GM23338 (cell line): ENCODE measurements around the gene HSDL1. TPM values are rescaled to one million over a fixed set of nuclear protein-coding genes. Genes with fewer than 3 reads are reported as not detected.

Source experiments
- ATAC-seq: fragments of 200-7000 bp; cut with Tn5 transposase; 3 replicates; pipeline ENCODE4 v1.9.1; 2020
- DNase-seq: peaks from one replicate; pipeline ENCODE4 v3.0.0-alpha.2; 2015; ENCODE audit warnings: low spot score
- H2AFZ ChIP-seq: fragments of 200-600 bp; sonication (generic); 2 replicates; pipeline ENCODE4 v1.8.0; 2016; ENCODE audit warnings: antibody characterized with exemption, mild to moderate bottlenecking, moderate library complexity
- H3F3A ChIP-seq: fragments of 200-600 bp; sonication (generic); replicated peaks from 2 replicates; pipeline ENCODE4 v1.8.0; 2017; ENCODE audit warnings: antibody characterized with exemption, mixed run types, low read depth
- H3K27ac ChIP-seq: fragments of 200-600 bp; sonication (generic); 2 replicates; pipeline ENCODE4 v1.6.1; 2016; ENCODE audit warnings: low read depth
- H3K27me3 ChIP-seq: fragments of 200-600 bp; sonication (generic); 2 replicates; pipeline ENCODE4 v1.8.0; 2016; ENCODE audit warnings: mild to moderate bottlenecking, mixed run types, moderate library complexity; ENCODE audit not compliant: insufficient read depth
- H3K36me3 ChIP-seq: fragments of 200-600 bp; sonication (generic); 2 replicates; pipeline ENCODE4 v1.8.0; 2016; ENCODE audit warnings: mild to moderate bottlenecking; ENCODE audit not compliant: insufficient read depth
- H3K4me1 ChIP-seq: fragments of 200-600 bp; sonication (generic); 2 replicates; pipeline ENCODE4 v1.8.0; 2016; ENCODE audit warnings: mild to moderate bottlenecking, moderate library complexity; ENCODE audit not compliant: insufficient read depth
- H3K4me2 ChIP-seq: fragments of 200-600 bp; sonication (generic); 2 replicates; pipeline ENCODE4 v1.7.1; 2017; ENCODE audit warnings: mixed run types
- H3K4me3 ChIP-seq: fragments of 200-600 bp; sonication (generic); 2 replicates; pipeline ENCODE4 v1.6.1; 2016; ENCODE audit warnings: mixed run types
- H3K79me2 ChIP-seq: fragments of 200-600 bp; sonication (generic); replicated peaks from 2 replicates; pipeline ENCODE4 v1.8.0; 2017; ENCODE audit warnings: mild to moderate bottlenecking; ENCODE audit not compliant: insufficient read depth
- H3K9me2 ChIP-seq: fragments of 200-600 bp; sonication (generic); 2 replicates; pipeline ENCODE4 v1.8.0; 2017; ENCODE audit not compliant: insufficient read depth
- H4K20me1 ChIP-seq: fragments of 200-600 bp; sonication (generic); replicated peaks from 2 replicates; pipeline ENCODE4 v1.8.0; 2017; ENCODE audit warnings: mild to moderate bottlenecking; ENCODE audit not compliant: insufficient read depth
- H3K27ac Mint-ChIP-seq: 2 replicates; pipeline ENCODE4 v1.8.0; 2020; ENCODE audit warnings: inconsistent platforms, mild to moderate bottlenecking, moderate library complexity, mixed read lengths
- H3K27me3 Mint-ChIP-seq: 3 replicates; pipeline ENCODE4 v1.8.0; 2022; ENCODE audit warnings: low read depth, mild to moderate bottlenecking, moderate library complexity, mixed read lengths, inconsistent platforms; ENCODE audit not compliant: insufficient read depth, poor library complexity
- H3K36me3 Mint-ChIP-seq: 3 replicates; pipeline ENCODE4 v1.8.0; 2021; ENCODE audit warnings: low read depth, mild to moderate bottlenecking, inconsistent platforms, moderate library complexity, mixed read lengths
- H3K4me1 Mint-ChIP-seq: 3 replicates; pipeline ENCODE4 v1.8.0; 2020; ENCODE audit warnings: mild to moderate bottlenecking, inconsistent platforms, mixed read lengths
- H3K4me3 Mint-ChIP-seq: 3 replicates; pipeline ENCODE4 v1.8.0; 2021; ENCODE audit warnings: moderate library complexity, mild to moderate bottlenecking, inconsistent platforms, mixed read lengths
- H3K9me3 Mint-ChIP-seq: 3 replicates; pipeline ENCODE4 v1.8.0; 2020; ENCODE audit warnings: moderate library complexity, mild to moderate bottlenecking, inconsistent platforms, mixed read lengths
- CREB1 ChIP-seq: fragments of 250-450 bp; sonication (Bioruptor Pico); IDR thresholded peaks from 2 replicates; pipeline ENCODE4 v1.5.0; 2020; ENCODE audit warnings: low read depth, mild to moderate bottlenecking, moderate library complexity
- EZH2 ChIP-seq: fragments of 200-600 bp; sonication (generic); IDR thresholded peaks from one replicate; pipeline ENCODE4 v1.8.0; 2017; ENCODE audit warnings: antibody characterized with exemption, mild to moderate bottlenecking, low read depth; ENCODE audit not compliant: unreplicated experiment
- EZH2phosphoT487 ChIP-seq: fragments of 200-600 bp; sonication (generic); IDR thresholded peaks from one replicate; pipeline ENCODE4 v1.8.1; 2018; ENCODE audit warnings: antibody characterized with exemption; ENCODE audit not compliant: unreplicated experiment
- JUNB ChIP-seq: IDR thresholded peaks from one replicate; pipeline ENCODE4 v1.6.1; 2016; ENCODE audit warnings: antibody characterized with exemption; ENCODE audit not compliant: unreplicated experiment
- NANOG ChIP-seq: IDR thresholded peaks from 2 replicates; pipeline ENCODE4 v1.6.1; 2016; ENCODE audit warnings: antibody characterized with exemption, borderline replicate concordance
- POLR2AphosphoS5 ChIP-seq: IDR thresholded peaks from 2 replicates; pipeline ENCODE4 v1.6.1; 2016; ENCODE audit warnings: antibody characterized with exemption, low read depth
- STAT1 ChIP-seq: IDR thresholded peaks from one replicate; pipeline ENCODE4 v1.6.1; 2016; ENCODE audit warnings: antibody characterized with exemption; ENCODE audit not compliant: unreplicated experiment
- ZNF114 ChIP-seq: fragments of 250-450 bp; sonication (Bioruptor Pico); IDR thresholded peaks from 2 replicates; pipeline ENCODE4 v1.5.0; 2020; ENCODE audit warnings: mild to moderate bottlenecking, moderate library complexity
- ZNF331 ChIP-seq: fragments of 250-450 bp; sonication (Bioruptor Pico); IDR thresholded peaks from 2 replicates; pipeline ENCODE4 v1.5.0; 2020; ENCODE audit warnings: low read depth, mild to moderate bottlenecking, moderate library complexity
- polyA plus RNA-seq: library from polyadenylated mRNA; unstranded; fragments of >200 nt; fragmentation: Nextera tagmentation; extraction: Ambion mirVana; gene quantifications from 2 replicates; pipeline ENCODE4 v1.2.1, GENCODE V29; 2016
- total RNA-seq: library from RNA; depleted of rRNA; stranded (reverse); fragments of >200 nt; shearing (Covaris generic); gene quantifications from 2 replicates; pipeline ENCODE4 v1.2.3, GENCODE V29; 2014
- TF ChIP-seq, protein P1 (sequence below), 2 experiments: fragments of 200-600 bp in 1 of 2; sonication (generic) in 1 of 2; conservative IDR thresholded peaks; 2 replicates each; pipeline versions ENCODE4 v1.5.1 to v1.6.1; 2016 to 2017; ENCODE audit warnings: antibody characterized with exemption in 2 of 2, low read depth in 2 of 2, mild to moderate bottlenecking in 2 of 2, moderate library complexity in 1 of 2
- TF ChIP-seq, protein P2 (sequence below): IDR thresholded peaks from one replicate; pipeline ENCODE4 v1.6.1; 2018; ENCODE audit warnings: antibody characterized with exemption; ENCODE audit not compliant: unreplicated experiment
- TF ChIP-seq, protein P3 (sequence below): IDR thresholded peaks from 2 replicates; pipeline ENCODE4 v1.6.1; 2016; ENCODE audit warnings: antibody characterized with exemption
- TF ChIP-seq, protein P4 (sequence below): fragments of 250-450 bp; sonication (Bioruptor Pico); IDR thresholded peaks from 2 replicates; pipeline ENCODE4 v1.5.0; 2020; ENCODE audit warnings: mild to moderate bottlenecking, moderate library complexity

Gene HSDL1
- total and polyA plus RNA-seq, 2 experiments from 2014 or later: 16.6 to 46.1 TPM

DNA sequence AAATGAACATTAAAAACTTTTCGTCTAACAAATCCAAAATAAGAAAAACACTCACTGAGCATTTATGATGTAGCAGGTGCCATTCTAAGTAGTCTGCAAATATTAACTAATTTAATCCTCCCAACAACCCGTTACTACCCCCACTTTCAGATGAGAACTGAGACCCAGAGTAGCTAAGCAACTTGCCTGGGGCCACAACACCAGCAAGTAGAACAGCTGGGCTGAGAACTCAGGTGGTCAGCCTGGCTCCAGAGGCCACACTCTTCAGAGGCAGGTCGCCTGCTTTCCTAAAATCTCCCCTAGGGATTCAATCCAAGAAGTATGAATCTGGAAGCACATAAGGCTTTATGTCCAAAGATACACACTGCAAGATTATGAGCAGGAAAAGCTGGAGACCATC lies 34.5 kb downstream of the HSDL1 start:
- Histone ChIP-seq H3K27me3 (no peaks in the 10 kb centered on the region), H3F3A (no peaks in the 10 kb centered on the region), H4K20me1 (peaks cover 28% of the 10 kb centered on the region; the same call in 1 of the 2 replicates), H3K27ac (no peak overlapping the region), H2AFZ (no peak overlapping the region), H3K4me2 (no peak overlapping the region), H3K36me3 (no peaks in the 10 kb centered on the region), H3K79me2 (peaks cover 100% of the 10 kb centered on the region), H3K4me3 (no peak overlapping the region), H3K4me1 (peaks cover 6% of the 10 kb centered on the region), H3K9me2 (no peaks in the 10 kb centered on the region)
- Mint-ChIP-seq H3K27ac (0 out of 2 replicates have a peak overlapping the region, but pooled peaks have one; percentile 42), H3K36me3 (no peaks in the 10 kb centered on the region), H3K27me3 (peaks cover 1% of the 10 kb centered on the region), H3K9me3 (no peaks in the 10 kb centered on the region), H3K4me3 (no peak overlapping the region), H3K4me1 (peaks cover 5% of the 10 kb centered on the region; the same call in 2 of the 3 replicates)
- TF ChIP-seq, protein P1, sequence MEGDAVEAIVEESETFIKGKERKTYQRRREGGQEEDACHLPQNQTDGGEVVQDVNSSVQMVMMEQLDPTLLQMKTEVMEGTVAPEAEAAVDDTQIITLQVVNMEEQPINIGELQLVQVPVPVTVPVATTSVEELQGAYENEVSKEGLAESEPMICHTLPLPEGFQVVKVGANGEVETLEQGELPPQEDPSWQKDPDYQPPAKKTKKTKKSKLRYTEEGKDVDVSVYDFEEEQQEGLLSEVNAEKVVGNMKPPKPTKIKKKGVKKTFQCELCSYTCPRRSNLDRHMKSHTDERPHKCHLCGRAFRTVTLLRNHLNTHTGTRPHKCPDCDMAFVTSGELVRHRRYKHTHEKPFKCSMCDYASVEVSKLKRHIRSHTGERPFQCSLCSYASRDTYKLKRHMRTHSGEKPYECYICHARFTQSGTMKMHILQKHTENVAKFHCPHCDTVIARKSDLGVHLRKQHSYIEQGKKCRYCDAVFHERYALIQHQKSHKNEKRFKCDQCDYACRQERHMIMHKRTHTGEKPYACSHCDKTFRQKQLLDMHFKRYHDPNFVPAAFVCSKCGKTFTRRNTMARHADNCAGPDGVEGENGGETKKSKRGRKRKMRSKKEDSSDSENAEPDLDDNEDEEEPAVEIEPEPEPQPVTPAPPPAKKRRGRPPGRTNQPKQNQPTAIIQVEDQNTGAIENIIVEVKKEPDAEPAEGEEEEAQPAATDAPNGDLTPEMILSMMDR (conservative IDR thresholded peaks at IDR 0.05; ENCODE audit: low read depth in 2 of 2): no peak
- TF ChIP-seq, protein P2, sequence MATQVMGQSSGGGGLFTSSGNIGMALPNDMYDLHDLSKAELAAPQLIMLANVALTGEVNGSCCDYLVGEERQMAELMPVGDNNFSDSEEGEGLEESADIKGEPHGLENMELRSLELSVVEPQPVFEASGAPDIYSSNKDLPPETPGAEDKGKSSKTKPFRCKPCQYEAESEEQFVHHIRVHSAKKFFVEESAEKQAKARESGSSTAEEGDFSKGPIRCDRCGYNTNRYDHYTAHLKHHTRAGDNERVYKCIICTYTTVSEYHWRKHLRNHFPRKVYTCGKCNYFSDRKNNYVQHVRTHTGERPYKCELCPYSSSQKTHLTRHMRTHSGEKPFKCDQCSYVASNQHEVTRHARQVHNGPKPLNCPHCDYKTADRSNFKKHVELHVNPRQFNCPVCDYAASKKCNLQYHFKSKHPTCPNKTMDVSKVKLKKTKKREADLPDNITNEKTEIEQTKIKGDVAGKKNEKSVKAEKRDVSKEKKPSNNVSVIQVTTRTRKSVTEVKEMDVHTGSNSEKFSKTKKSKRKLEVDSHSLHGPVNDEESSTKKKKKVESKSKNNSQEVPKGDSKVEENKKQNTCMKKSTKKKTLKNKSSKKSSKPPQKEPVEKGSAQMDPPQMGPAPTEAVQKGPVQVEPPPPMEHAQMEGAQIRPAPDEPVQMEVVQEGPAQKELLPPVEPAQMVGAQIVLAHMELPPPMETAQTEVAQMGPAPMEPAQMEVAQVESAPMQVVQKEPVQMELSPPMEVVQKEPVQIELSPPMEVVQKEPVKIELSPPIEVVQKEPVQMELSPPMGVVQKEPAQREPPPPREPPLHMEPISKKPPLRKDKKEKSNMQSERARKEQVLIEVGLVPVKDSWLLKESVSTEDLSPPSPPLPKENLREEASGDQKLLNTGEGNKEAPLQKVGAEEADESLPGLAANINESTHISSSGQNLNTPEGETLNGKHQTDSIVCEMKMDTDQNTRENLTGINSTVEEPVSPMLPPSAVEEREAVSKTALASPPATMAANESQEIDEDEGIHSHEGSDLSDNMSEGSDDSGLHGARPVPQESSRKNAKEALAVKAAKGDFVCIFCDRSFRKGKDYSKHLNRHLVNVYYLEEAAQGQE: no peak
- no peak for TF ChIP-seq EZH2phosphoT487
- no peak for TF ChIP-seq JUNB
- no peak for TF ChIP-seq CREB1 (CRISPR knock-in tag)
- no peak for TF ChIP-seq POLR2AphosphoS5
- TF ChIP-seq NANOG: no peak
- TF ChIP-seq, protein P3, sequence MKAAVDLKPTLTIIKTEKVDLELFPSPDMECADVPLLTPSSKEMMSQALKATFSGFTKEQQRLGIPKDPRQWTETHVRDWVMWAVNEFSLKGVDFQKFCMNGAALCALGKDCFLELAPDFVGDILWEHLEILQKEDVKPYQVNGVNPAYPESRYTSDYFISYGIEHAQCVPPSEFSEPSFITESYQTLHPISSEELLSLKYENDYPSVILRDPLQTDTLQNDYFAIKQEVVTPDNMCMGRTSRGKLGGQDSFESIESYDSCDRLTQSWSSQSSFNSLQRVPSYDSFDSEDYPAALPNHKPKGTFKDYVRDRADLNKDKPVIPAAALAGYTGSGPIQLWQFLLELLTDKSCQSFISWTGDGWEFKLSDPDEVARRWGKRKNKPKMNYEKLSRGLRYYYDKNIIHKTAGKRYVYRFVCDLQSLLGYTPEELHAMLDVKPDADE: no peak
- TF ChIP-seq, protein P4, sequence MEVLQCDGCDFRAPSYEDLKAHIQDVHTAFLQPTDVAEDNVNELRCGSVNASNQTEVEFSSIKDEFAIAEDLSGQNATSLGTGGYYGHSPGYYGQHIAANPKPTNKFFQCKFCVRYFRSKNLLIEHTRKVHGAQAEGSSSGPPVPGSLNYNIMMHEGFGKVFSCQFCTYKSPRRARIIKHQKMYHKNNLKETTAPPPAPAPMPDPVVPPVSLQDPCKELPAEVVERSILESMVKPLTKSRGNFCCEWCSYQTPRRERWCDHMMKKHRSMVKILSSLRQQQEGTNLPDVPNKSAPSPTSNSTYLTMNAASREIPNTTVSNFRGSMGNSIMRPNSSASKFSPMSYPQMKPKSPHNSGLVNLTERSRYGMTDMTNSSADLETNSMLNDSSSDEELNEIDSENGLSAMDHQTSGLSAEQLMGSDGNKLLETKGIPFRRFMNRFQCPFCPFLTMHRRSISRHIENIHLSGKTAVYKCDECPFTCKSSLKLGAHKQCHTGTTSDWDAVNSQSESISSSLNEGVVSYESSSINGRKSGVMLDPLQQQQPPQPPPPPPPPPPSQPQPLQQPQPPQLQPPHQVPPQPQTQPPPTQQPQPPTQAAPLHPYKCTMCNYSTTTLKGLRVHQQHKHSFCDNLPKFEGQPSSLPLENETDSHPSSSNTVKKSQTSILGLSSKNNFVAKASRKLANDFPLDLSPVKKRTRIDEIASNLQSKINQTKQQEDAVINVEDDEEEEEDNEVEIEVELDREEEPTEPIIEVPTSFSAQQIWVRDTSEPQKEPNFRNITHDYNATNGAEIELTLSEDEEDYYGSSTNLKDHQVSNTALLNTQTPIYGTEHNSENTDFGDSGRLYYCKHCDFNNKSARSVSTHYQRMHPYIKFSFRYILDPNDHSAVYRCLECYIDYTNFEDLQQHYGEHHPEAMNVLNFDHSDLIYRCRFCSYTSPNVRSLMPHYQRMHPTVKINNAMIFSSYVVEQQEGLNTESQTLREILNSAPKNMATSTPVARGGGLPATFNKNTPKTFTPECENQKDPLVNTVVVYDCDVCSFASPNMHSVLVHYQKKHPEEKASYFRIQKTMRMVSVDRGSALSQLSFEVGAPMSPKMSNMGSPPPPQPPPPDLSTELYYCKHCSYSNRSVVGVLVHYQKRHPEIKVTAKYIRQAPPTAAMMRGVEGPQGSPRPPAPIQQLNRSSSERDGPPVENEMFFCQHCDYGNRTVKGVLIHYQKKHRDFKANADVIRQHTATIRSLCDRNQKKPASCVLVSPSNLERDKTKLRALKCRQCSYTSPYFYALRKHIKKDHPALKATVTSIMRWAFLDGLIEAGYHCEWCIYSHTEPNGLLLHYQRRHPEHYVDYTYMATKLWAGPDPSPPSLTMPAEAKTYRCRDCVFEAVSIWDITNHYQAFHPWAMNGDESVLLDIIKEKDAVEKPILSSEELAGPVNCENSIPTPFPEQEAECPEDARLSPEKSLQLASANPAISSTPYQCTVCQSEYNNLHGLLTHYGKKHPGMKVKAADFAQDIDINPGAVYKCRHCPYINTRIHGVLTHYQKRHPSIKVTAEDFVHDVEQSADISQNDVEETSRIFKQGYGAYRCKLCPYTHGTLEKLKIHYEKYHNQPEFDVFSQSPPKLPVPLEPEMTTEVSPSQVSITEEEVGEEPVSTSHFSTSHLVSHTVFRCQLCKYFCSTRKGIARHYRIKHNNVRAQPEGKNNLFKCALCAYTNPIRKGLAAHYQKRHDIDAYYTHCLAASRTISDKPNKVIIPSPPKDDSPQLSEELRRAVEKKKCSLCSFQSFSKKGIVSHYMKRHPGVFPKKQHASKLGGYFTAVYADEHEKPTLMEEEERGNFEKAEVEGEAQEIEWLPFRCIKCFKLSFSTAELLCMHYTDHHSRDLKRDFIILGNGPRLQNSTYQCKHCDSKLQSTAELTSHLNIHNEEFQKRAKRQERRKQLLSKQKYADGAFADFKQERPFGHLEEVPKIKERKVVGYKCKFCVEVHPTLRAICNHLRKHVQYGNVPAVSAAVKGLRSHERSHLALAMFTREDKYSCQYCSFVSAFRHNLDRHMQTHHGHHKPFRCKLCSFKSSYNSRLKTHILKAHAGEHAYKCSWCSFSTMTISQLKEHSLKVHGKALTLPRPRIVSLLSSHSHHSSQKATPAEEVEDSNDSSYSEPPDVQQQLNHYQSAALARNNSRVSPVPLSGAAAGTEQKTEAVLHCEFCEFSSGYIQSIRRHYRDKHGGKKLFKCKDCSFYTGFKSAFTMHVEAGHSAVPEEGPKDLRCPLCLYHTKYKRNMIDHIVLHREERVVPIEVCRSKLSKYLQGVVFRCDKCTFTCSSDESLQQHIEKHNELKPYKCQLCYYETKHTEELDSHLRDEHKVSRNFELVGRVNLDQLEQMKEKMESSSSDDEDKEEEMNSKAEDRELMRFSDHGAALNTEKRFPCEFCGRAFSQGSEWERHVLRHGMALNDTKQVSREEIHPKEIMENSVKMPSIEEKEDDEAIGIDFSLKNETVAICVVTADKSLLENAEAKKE (CRISPR knock-in tag): no peak
- TF ChIP-seq ZNF114 (CRISPR knock-in tag): no peak
- no peak for TF ChIP-seq STAT1
- TF ChIP-seq EZH2: no peak
- TF ChIP-seq ZNF331: no peak
- DNase-seq (no peak), ATAC-seq (no peak)
